HFF-Myc (cell line): ENCODE results near the gene HEPACAM.

Source experiments
- DNase-seq: peaks from one replicate; pipeline ENCODE4 v3.0.0-alpha.2; 2011; ENCODE audit warnings: low read depth; ENCODE audit errors: extremely low read depth
- H3K4me3 ChIP-seq: replicated peaks from 2 replicates; pipeline ENCODE4 v1.5.1; 2011; ENCODE audit warnings: low read depth, mild to moderate bottlenecking, control low read depth, low read length
- TF ChIP-seq, protein P1 (sequence below): IDR thresholded peaks from 2 replicates; pipeline ENCODE4 v1.5.1; 2012; ENCODE audit warnings: mild to moderate bottlenecking, low read depth, low read length, control low read depth; ENCODE audit errors: missing control alignments

HEPACAM gene

GRCh38 chr11:124887667-124888013 is 48.2 kb downstream of the HEPACAM start:
- no peak overlapping the region for H3K4me3 ChIP-seq
- no peak for DNase-seq
- TF ChIP-seq, protein P1, sequence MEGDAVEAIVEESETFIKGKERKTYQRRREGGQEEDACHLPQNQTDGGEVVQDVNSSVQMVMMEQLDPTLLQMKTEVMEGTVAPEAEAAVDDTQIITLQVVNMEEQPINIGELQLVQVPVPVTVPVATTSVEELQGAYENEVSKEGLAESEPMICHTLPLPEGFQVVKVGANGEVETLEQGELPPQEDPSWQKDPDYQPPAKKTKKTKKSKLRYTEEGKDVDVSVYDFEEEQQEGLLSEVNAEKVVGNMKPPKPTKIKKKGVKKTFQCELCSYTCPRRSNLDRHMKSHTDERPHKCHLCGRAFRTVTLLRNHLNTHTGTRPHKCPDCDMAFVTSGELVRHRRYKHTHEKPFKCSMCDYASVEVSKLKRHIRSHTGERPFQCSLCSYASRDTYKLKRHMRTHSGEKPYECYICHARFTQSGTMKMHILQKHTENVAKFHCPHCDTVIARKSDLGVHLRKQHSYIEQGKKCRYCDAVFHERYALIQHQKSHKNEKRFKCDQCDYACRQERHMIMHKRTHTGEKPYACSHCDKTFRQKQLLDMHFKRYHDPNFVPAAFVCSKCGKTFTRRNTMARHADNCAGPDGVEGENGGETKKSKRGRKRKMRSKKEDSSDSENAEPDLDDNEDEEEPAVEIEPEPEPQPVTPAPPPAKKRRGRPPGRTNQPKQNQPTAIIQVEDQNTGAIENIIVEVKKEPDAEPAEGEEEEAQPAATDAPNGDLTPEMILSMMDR: no peak

GRCh38 chr11:124886978-124887666 is 48.7 kb downstream of the HEPACAM start:
- no peak overlapping the region for H3K4me3 ChIP-seq
- DNase-seq: no peak
- TF ChIP-seq, protein P1: no peak

DNA sequence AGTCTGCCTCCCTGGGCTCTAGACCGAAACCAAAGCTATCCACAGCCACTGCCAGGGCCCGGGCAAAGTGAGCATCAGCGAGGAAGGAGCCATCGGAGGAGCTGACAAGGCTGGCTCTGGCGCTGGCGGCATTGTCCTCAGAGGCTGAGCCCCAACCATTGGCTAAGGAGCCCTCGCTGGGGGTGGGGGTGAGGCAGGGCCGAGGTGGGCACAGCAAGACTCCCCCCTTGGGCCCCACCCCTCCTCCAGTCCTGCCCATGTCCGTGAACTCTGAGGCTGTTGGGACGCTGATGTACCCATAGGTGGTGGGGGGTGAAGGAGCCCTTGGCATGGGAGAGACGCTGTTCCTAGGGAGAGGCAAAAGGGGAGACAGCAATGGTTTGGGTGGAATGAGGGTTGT is 49.4 kb downstream of the HEPACAM start:
- DNase-seq: no peak
- no peak overlapping the region for H3K4me3 ChIP-seq
- TF ChIP-seq, protein P1: no peak

- no peak for DNase-seq
- TF ChIP-seq, protein P1: no peak
- H3K4me3 ChIP-seq: no peak overlapping the region
Observed at GRCh38 chr11:124884869-124885479, 50.9 kb downstream of the HEPACAM start.

- TF ChIP-seq, protein P1: no peak
- no peak for DNase-seq
- H3K4me3 ChIP-seq: no peak overlapping the region
Observed at GRCh38 chr11:124884340-124884739, 51.5 kb downstream of the HEPACAM start.

- TF ChIP-seq, protein P1: no peak
- H3K4me3 ChIP-seq: no peak overlapping the region
- DNase-seq: no peak
Observed at GRCh38 chr11:124882339-124883071, 53.3 kb downstream of the HEPACAM start.
